ENCODE measurements around the gene DENND1B. TPM values are rescaled to one million over a fixed set of nuclear protein-coding genes. Genes with fewer than 3 reads are reported as not detected.

Gene DENND1B
- total and polyA plus RNA-seq, 4 donors = 1.7 to 13.7 (median 7.9) TPM

GRCh38 chr1:197567442-197567841 lies 207.8 kb downstream of the DENND1B start:
- no peak for DNase-seq (ENCODE audit: low spot score)
- Histone ChIP-seq H3K4me3 (ENCODE audit: low read depth in 1 of 3, low read length in 3 of 3) (peak overlapping the region in 1 of 3 donors; percentile 32), H3K4me1 (ENCODE audit: control insufficient read depth in 4 of 4, insufficient read depth in 4 of 4, low read length in 3 of 4) (no peaks in the 10 kb centered on the region), H3K9ac (ENCODE audit: low read depth in 1 of 2, low read length in 2 of 2) (no peak overlapping the region), H3K27me3 (ENCODE audit: control insufficient read depth in 4 of 4, insufficient read depth in 4 of 4, low read length in 3 of 4) (no peaks in the 10 kb centered on the region), H3K36me3 (ENCODE audit: control insufficient read depth in 4 of 4, insufficient read depth in 3 of 4, low read depth in 1 of 4, low read length in 3 of 4) (peaks cover 0 to 15% (median 5%) of the 10 kb centered on the region in 4 donors), H3K27ac (ENCODE audit: low read depth in 1 of 2, low read length in 2 of 2) (no peak overlapping the region), H3K9me3 (ENCODE audit: control insufficient read depth in 4 of 4, low read length in 3 of 4) (peaks cover 0 to 10% (median under 1%) of the 10 kb centered on the region in 4 donors)
- no peak for TF ChIP-seq ZBTB33 (IDR thresholded peaks at IDR 0.05)
- no peak for TF ChIP-seq TAF1 (conservative IDR thresholded peaks at IDR 0.05)
- no peak for TF ChIP-seq YY1 (IDR thresholded peaks at IDR 0.05)
- TF ChIP-seq FOXA1 (IDR thresholded peaks at IDR 0.05) = no peak
- no peak for TF ChIP-seq HNF4A (conservative IDR thresholded peaks at IDR 0.05)
- TF ChIP-seq MAX (IDR thresholded peaks at IDR 0.05) = no peak
- 97% methylated on average over 2 of the region's 2 CpGs for WGBS

- no peak overlapping the region for H3K27ac ChIP-seq (ENCODE audit: low read depth in 1 of 2, low read length in 2 of 2)
- no peaks in the 10 kb centered on the region for H3K27me3 ChIP-seq (ENCODE audit: control insufficient read depth in 4 of 4, insufficient read depth in 4 of 4, low read length in 3 of 4)
- no peak for DNase-seq (ENCODE audit: low spot score)
- TF ChIP-seq TAF1 (conservative IDR thresholded peaks at IDR 0.05) (no peak), YY1 (IDR thresholded peaks at IDR 0.05) (no peak), RAD21 (IDR thresholded peaks at IDR 0.05) (no peak), EGR1 (IDR thresholded peaks at IDR 0.05; ENCODE audit: low read depth in 2 of 2) (no peak), REST (IDR thresholded peaks at IDR 0.05) (no peak), RXRA (IDR thresholded peaks at IDR 0.05) (no peak), JUND (IDR thresholded peaks at IDR 0.05) (no peak), CTCF (IDR thresholded peaks at IDR 0.05; ENCODE audit: low read depth, low read length, missing input control) (no peak), MAX (IDR thresholded peaks at IDR 0.05) (no peak), SP1 (IDR thresholded peaks at IDR 0.05) (no peak), HNF4G (IDR thresholded peaks at IDR 0.05) (no peak), NR2F2 (IDR thresholded peaks at IDR 0.05) (no peak)
- no peaks in the 10 kb centered on the region for H3K9me3 ChIP-seq (ENCODE audit: control insufficient read depth in 4 of 4, low read length in 3 of 4)
- peaks cover 0 to 2% (median 0%) of the 10 kb centered on the region in 4 donors for H3K36me3 ChIP-seq (ENCODE audit: control insufficient read depth in 4 of 4, insufficient read depth in 3 of 4, low read depth in 1 of 4, low read length in 3 of 4)
- H3K9ac ChIP-seq (ENCODE audit: low read depth in 1 of 2, low read length in 2 of 2) = no peak overlapping the region
- H3K4me3 ChIP-seq (ENCODE audit: low read depth in 1 of 3, low read length in 3 of 3) = no peak overlapping the region
- 94% methylated on average over 2 of the region's 2 CpGs for WGBS
- H3K4me1 ChIP-seq (ENCODE audit: control insufficient read depth in 4 of 4, insufficient read depth in 4 of 4, low read length in 3 of 4) = no peaks in the 10 kb centered on the region
These were observed 214.2 kb downstream of the DENND1B start for GRCh38 chr1:197561041-197561440.

Data from liver (tissue), 9 donors.